Measurements from ENCODE around the gene PALB2. TPM values are rescaled to one million over a fixed set of nuclear protein-coding genes. Genes with fewer than 3 reads are reported as not detected.
"Not testable (repeated sequence)": the region's sequence is repeated elsewhere in the genome, so short reads cannot be mapped to it uniquely, and the experiment has no call there.

The PALB2 gene
- polyA plus RNA-seq, 1 donor, result 24.6 TPM

DNA sequence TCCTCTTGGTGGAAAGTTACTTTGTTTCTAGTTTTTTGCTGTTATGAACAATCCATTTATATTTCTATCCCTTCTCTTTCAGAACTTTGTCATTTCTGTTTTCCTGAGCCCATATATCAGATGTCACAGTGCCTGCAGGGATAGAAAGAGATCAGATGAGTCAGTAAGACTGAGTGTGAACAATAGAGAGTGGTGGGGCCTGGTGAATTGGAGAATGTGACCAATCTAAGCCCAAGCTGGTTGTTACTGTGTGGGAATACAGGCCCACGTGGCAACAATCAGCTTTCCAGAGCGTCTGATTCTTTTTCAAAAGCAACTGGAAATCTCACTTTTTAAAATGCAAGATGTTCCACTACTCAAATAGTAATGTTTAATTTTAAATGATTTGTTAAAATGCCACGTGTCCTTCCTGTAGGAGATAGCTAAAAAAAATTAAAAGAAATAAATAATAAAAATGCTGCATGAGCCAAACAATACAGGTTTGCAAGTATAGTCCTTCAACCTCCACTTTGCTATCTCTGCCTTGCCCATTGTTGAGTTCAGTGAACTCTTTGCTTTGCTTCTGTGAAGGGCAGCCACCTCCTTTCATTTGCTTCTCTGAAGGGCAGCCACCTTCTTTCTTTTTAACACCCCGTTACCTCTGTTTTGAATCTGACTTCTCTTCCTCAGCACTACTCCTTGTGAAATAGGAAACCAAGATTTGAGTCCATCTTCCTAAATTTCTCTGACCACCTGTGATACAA is 9.7 kb upstream of the PALB2 start:
- DNase-seq, result no peak

DNA sequence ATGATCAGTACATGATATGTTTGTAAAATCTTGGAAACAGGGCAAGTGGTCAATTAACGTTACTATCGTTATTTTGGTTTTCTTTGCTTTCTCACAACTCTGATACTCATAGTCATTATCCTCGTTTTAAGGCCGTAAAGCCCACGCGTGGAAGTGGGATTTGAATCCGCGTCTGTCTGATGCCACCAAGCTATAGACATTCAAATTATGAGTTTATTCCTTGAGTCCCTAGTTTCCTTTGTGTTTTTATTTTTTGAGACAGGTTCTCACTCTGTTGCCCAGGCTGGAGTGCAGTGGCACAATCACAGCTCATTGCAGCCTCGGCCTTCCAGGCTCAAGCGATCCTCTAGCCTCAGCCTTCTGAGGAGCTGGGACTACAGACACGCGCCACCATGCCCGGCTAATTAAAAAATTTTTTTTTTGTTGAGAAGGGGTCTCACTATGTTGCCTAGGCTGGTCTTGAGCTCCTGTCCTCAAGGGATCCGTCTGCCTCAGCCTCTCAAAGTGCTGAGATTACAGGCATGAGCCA is 1.2 kb upstream of the PALB2 start:
- no peak for DNase-seq

DNA sequence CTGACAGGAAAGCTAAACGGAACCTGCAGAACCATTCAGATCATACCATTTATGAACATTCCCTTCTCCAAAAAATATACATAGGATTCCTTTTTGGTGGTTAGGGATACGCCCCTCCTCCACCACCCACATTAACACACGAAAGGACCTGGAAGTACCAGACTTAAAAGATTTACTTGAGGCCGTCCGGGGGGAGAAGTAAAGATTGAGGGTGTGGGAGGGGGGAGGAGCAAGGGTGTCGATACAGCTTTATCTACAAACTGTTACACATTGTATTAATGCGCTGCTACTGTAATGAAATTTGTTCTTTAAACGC is 537 bp downstream of the PALB2 start:
- DNase-seq, result no peak

DNA sequence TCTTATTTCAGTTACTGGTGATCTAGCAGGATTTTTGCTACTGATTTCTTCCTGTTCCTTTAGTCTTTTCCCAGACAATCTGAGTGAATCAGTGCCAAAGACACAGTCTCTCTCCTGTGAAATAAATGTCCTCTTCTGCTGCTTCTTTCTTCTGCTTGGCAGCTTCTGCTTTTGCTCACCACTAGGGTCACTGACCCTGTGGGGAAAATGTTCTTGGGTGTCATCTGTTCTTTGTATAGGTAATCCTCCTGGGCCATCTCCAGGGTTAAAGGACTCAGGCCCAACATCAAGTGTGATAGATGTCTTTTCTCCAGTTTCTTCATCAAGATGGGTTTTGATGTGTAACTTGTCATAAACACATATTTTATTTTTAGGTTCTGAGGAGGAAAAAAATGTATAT is 5.2 kb downstream of the PALB2 start:
- no peak for DNase-seq

DNA sequence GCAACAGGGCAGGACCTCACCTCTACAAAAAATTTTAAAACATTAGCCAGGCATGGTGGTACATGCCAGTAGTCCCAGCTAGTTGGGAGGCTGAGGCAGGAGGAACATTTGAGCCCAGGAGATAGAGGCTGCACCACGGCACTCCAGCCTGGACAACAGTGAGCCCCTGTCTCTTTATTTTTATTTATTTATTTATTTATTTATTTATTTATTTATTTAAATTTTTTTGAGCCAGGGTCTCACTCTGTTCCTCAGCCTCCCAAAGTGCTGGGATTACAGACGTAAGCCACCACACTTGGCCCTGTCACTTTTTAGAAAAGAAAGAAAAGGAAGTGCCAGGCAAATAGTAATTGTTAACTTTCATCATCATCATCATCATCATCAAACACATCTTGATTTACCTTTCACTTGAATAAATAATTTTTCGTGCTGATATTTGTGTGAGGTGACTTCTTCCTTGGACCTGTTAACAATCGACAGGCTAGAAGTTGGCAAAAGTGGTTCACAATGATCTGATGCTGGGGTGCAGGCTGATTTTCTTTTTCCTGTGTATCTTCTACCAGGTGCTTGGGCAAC is 6.6 kb downstream of the PALB2 start:
- DNase-seq, result no peak

DNA sequence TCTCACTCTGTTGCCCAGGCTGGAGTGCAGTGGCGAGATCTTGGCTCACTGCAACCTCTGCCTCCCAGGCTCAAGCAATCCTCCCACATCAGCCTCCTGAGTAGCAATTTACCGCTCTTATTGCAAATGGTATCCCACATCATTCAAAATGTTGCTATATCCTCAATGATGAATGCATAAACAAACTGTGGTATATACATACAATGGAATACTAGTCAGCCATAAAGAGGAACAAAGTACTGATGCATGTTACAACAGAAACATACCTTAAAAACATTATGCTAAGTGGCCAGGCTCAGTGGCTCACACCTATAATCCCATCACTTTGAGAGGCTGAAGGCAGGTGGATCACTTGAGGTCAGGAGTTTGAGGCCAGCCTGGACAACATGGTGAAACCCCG is 9.2 kb downstream of the PALB2 start:
- not testable (repeated sequence) for DNase-seq

DNA sequence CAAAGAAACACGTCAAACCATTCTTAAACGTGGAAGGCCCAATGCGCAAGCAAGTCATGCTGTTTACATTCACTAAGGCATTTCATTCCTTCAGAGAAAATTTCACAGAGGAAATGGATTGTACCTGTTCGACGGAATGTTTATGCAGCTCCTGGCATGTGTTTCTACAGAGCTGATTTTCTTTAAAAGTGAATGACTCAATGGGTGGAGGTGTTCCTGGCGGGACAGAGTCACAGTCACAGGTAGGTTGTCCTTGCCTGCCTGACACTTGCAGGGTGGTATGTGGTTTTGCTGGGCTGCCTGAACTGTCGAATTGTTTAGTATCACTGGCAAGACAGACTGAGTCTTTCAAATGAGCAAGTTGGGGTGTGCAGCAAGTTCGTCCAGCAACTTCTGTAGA is 11.6 kb downstream of the PALB2 start:
- no peak for DNase-seq

DNA sequence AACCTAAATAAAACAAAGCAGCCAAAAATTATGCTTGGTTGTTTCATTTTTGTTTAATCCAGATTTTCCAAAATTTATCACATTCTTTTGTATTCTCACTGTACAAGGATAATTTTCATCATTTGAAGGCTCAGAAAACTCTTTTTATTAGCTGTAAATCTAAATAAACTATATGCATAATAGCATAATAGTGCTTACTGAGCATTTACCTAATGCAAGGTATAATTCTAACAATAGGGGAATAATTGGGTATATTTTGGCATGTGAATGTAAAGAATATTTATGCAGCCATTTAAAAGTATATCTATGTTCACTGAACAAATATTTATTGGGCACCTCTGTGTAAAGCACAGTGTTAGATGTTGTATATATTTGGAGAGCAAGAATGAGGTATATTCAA is 17.0 kb downstream of the PALB2 start:
- no peak for DNase-seq

DNA sequence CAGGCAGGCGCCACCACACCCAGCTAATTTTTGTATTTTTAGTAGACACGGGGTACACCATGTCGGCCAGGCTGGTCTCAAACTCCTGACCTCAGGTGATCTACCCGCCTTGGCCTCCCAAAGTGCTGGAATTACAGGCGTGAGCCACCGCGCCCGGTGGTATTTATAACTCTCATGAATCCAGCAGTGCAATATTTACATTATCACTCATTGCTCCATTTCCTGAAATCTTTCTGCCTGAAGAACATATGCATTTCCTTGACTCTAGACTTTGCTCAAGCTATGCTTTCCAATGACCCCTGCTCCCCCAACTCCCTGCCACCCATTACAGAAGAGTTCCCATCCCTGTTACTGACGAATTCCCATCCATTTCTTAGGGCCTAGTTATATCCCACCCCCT is 25.3 kb downstream of the PALB2 start:
- no peak for DNase-seq

DNA sequence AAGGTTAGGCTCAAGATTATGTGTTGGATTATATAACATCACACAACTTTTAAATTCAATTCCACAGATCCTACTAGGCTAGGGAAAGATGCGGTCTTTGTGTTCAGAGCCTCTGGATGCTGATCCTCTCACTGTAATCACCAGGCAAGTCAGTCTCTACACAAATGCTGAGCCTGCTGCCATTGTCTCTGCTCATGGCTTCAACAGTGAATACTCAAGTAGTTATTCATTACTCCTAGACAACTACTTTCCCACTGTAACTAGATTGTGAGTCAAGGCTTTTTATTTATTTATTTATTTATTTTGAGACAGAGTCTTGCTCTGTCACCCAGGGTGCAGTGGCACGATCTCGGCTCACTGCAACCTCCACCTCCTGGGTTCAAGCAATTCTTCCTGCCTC is 29.2 kb downstream of the PALB2 start:
- no peak for DNase-seq

DNA sequence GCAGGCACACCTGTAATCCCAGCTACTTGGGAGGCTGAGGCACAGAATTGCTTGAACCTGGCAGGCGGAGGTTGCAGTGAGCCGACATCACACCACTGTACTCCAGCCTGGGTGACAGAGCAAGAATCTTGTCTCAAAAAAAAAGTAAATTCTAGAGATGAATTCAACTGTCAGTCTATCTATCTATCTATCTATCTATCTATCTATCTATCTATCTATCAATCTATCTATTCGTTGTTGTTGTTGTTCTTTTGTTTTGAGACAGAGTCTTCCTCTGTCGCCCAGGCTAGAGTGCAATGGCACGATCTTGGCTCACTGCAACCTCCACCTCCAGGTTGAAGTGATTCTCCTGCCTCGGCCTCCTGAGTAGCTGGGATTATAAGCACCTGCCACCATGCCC is 30.2 kb downstream of the PALB2 start:
- not testable (repeated sequence) for DNase-seq

DNA sequence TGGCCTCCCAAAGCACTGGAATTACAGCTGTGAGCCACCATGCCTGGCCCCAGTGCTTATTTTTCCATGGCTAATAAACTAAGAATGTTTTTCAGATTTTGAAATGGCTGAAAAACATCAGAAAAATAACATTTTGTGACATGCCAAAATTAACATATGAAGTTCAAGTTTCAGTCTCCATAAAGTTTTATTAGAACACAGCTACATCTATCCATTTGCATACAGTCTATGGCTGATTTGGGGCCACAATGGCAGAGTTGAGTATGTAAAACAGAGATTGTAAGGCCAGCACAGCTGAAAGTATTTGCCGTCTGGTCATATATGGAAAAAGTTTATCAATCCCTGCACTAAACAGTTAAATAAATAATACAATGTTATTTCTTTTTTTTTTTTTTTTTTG is 31.2 kb downstream of the PALB2 start:
- no peak for DNase-seq

DNA sequence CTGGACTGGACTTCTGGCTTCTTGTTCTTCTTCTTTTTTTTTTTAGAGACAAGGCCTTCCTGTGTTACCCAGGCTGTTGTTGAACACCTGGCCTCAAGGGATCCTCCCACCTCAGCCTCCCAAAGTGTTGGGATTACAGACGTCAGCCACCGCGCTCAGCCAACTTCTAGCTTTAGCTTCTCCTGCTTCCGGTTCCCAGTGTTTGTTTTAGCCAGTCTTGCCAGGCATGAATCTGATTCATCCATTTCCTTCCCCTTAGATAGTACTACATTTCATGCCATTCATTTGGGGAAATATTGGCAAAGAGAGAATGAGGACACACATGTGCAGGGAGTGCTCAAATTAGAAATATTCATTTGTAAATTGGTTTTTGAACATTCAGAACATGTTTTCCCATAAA is 32.9 kb downstream of the PALB2 start:
- no peak for DNase-seq

DNA sequence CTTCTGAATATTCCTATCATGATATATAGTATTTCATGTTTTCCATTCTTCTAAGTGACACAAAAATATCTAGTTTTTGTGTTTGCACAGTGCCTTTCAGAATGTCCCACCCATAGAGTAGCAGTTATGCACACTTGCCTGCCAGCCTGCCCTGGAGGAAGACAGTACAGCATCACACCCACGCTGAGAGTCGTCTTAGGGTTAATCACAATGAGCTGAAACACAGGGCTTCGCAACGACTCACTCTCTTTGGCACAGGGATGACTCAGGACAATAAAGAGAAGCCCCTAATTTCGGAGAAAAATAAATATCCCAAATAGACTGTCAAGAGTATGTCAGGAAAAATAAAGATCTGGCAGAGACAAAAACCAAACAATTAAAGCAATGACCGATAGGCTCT is 33.4 kb downstream of the PALB2 start:
- no peak for DNase-seq

DNA sequence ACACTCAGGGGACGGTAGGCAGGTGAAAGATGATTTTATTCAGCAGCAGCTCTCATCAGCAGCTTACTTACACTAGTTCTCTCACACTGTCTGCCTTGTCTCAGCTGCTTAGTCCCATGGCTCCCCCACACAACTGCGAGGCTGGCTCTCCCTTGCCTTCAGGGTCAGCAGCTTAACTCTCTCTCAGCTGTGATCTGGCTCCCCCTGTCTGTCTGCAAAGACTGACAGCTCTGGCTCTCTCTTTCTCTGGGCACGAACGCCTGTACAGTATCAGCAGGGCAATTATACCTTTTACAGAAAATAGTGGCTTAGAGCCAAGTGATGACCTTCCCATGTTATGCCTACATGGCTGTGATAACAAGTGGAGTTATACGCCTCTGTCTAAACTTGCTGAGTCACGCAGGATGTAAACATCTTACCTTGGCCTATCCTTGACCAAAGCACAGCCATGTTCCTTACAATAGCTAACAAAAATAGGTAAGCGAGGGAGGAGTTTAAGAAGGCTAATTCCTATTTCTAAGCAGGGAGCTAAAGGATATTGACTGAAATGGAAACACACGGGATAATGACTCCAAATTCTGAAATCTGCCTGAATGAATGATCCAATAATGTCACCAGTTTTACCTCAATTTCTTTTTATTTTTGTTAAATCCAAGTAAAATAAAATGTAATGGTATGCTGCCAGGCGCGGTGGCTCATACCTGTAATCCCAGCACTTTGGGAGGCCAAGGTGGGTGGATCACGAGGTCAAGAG is 43.9 kb downstream of the PALB2 start:
- DNase-seq, result no peak

DNA sequence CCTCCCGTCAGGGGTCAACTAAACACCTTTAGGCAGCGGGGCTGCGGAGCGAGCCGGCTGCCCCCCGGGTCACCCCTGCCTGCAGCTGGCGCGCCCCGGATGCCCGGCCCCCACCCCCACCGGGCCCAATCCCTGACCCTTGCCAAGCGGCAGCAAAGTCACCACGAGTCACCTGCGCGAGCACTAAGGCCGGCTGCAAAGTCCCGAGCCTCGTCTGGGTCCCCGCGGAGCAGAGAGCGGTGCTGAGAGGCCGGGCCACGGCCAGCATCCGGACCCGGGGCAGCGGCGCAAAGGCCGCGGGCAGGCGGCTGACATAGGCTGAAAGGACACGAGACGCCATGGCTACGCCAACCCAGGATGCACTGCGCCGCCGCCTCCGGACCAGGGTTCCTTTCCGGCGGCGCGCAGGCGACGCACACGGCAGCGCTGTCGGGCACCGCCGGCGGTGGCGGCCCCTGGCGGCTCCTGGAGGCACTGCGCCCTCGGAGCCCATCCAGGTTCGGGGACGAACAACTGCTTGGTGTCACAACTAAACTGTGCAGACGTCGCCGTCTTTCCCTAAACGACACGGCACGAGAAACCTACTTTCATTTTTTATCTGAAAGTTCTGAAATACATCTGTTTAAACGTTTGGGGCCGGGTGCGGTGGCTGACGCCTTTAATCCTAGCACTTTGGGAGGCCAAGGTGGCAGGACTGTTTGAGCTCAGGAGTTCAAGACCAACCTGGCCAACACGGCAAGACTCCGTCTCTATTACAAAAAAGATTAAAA is 45.0 kb downstream of the PALB2 start, which contains the start of gene NDUFAB1:
NDUFAB1 (minus strand) TSS at position 366 of the 770 bp plus-strand sequence; CDS start at position 340, 26 bp downstream.
- DNase-seq, result peak; percentile 87

DNA sequence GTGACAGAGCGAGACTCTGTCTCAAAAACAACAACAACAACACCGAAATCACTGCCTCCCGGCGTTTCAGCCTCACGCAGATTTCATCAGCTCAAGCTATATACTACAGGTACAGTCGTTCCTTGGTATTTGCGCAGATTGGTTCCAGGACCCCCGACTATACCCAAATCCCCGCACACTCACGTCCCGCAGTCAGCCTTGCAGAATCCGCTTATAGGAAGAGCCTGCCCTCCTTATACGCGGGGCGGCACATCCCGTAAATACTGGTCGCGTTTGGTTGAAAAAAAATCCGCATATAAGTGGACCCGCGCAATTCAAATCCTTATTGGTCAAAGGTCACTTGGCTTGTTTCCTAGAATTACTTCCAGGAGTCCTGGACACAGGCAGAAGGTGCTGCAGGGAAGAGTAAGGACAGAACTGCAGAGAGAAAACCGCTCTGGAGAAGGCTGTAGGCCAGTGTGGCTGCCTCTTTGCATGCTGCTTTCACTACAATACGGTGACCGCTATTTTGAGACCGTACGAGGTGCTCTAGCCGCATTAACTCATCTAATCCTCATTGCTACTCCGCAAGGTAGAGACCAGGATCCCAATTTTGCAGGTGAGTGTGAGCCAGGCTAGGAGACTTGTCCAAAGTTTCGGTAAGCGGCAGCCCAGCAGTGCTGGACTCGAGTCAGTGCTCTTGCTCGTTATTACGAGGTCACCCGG is 45.7 kb downstream of the PALB2 start:
- peak; percentile 1 for DNase-seq

DNA sequence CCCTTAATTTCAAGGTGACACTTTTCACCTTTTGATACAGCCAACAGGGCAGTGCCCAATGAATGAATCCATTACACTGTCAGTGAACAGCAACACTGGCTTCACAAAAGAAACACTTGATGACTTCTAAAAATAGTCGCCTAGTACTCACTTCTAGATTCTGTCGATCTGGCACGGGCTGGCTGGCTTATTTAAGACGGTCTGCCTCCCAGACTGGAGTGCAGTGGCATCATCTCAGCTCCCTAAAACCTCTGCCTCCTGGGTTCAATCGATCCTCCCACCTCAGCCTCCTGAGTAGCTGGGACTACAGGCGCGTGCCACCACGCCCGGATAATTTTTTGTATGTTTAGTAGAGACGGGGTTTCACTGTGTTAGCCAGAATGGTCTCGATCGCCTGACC is 46.9 kb downstream of the PALB2 start:
- DNase-seq, result no peak

DNA sequence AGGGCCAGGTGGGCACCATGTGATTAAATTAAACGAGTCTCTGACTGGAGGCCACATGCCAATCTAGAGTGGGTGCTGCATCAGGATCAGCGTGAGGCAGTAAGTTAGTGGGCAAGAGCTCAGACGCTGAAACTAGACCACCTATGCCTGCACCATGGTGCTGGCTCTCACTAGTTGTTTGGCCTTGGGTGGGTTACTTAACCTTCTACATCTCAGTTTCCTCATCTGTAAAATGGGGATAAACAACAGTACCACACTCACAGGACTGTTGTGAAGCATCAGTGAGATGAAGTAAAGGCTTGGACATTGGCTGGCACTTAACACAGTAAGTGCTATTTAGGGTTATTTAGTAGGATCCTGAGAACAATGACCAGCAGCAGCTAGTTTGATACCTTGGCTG is 50.9 kb downstream of the PALB2 start:
- DNase-seq, result no peak

DNA sequence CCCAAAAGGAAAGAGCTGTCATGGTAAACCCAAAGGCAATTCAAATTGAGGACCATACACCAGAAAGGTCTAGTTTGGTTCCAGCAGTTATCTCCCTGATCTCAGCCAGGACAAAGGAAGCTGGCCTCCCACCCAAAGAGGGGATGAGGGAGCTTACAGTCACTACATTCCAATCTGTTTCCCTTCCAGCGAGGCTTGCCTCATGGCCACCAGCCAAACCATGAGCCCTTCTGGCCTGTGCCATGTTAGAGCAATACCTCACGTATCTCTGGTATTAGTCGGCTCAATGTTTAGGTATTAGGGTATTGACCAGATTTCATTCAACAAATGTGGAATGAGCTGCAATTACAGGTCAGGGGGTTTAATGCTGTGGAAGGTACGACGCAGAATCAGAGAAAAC is 53.4 kb downstream of the PALB2 start:
- no peak for DNase-seq

DNA sequence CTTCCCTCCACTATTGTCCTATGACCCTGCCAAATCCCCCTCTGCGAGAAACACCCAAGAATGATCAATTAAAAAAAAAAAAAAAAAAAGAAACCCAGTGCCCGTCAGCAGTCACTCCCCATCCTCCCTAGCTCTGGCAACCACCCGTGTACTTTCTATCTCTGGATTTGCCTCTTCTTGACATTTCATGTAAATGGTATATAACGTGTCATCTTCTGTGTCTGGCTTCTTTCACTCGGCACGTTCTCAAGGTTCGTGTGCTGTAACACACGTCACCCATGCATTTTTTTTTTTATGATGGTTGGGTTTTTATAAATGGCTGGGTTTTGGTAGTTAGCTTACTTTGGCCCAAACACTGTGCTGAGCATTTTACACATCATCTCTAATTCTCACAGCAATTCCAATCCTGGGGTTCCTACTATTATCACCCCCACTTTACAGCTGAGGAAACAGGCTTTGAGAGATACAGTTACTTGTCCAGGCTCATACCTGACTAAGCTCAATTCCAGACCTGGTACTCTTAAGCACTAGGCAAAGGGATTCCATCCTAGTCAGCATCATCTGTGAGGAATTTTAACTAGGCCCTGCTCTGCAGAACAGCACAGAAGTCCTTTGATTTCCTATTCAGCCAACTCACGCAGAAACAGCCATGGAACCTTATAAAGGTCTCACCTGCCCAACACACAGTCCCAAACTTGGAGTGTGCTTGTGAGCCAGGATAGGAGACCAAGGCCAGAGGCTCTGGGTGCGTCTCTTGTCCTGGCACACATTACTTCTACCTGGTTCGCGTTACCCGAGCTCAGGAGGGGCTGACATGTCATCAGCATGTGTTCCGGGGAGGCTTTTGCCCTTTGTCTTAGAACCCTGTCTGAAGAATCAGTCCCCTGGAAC is 56.7 kb downstream of the PALB2 start:
- DNase-seq, result no peak
